ENCODE measurements around the gene RABAC1. TPM values are rescaled to one million over a fixed set of nuclear protein-coding genes. Genes with fewer than 3 reads are reported as not detected.

Gene RABAC1
- total RNA-seq, 2 experiments from 2014 or later = 96.0 to 102 TPM

DNA sequence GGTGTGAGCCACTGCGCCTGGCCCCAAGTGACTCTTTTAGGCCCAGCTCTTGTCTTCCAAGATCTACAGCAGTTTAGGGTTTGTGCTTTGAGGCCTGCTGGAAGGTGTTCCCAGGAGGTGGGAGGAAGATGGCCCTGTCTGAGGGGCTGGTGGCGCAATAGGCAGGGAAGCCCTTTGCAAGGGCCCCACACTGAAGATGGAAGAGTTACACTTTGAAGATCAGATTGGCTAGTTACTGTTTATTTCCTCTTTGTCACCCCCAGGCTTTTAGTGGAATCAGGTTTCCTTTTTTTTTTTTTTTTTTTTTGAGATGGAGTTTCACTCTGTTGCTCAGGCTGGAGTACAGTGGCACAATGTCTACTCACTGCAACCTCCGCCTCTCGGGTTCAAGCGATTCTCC lies 1.9 kb upstream of the RABAC1 start:
- peaks cover 6% of the 10 kb centered on the region for H3K36me3 ChIP-seq (ENCODE audit: insufficient read depth, low read length)
- H3K9me3 ChIP-seq (ENCODE audit: control insufficient read depth in 1 of 2, insufficient read depth in 1 of 2, low read length in 2 of 2) = no peaks in the 10 kb centered on the region
- Mint-ChIP-seq H3K36me3 (ENCODE audit: low read depth) (peaks cover 13% of the 10 kb centered on the region), H3K27me3 (no peaks in the 10 kb centered on the region), H3K27ac (no peak overlapping the region), H3K9me3 (no peaks in the 10 kb centered on the region), H3K4me3 (peak overlapping the region; percentile 62), H3K4me1 (ENCODE audit: low read depth) (peaks cover 23% of the 10 kb centered on the region)
- DNase-seq (no peak), ATAC-seq (ENCODE audit: poor library complexity) (no peak)
- intact Hi-C loops (cut with DNase I, micrococcal nuclease) = loop anchor here in 1 of 2 experiments (2.0 to 5.0 kb wide), 2 partner anchors 72 to 116 kb away; partner anchors contain the start of gene ZNF574
- ChIA-PET POLR2A (no interaction called here), CTCF (interaction anchor here (5.0 kb wide), 1 partner anchor 102 kb away, joined by 30 read pairs; the partner anchor contains the start of gene RPS19)
- H3K27ac ChIP-seq (ENCODE audit: low read depth in 1 of 2, low read length in 2 of 2) = no peak overlapping the region
- H3K4me1 ChIP-seq (ENCODE audit: insufficient read depth, low read length) = peaks cover 24% of the 10 kb centered on the region
- no peaks in the 10 kb centered on the region for H3K27me3 ChIP-seq (ENCODE audit: control insufficient read depth in 1 of 2, insufficient read depth in 2 of 2, low read length in 2 of 2)
- no peak overlapping the region for H3K4me3 ChIP-seq (ENCODE audit: low read length)
- TF ChIP-seq, protein P1, sequence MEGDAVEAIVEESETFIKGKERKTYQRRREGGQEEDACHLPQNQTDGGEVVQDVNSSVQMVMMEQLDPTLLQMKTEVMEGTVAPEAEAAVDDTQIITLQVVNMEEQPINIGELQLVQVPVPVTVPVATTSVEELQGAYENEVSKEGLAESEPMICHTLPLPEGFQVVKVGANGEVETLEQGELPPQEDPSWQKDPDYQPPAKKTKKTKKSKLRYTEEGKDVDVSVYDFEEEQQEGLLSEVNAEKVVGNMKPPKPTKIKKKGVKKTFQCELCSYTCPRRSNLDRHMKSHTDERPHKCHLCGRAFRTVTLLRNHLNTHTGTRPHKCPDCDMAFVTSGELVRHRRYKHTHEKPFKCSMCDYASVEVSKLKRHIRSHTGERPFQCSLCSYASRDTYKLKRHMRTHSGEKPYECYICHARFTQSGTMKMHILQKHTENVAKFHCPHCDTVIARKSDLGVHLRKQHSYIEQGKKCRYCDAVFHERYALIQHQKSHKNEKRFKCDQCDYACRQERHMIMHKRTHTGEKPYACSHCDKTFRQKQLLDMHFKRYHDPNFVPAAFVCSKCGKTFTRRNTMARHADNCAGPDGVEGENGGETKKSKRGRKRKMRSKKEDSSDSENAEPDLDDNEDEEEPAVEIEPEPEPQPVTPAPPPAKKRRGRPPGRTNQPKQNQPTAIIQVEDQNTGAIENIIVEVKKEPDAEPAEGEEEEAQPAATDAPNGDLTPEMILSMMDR (IDR thresholded peaks at IDR 0.05) = no peak

DNA sequence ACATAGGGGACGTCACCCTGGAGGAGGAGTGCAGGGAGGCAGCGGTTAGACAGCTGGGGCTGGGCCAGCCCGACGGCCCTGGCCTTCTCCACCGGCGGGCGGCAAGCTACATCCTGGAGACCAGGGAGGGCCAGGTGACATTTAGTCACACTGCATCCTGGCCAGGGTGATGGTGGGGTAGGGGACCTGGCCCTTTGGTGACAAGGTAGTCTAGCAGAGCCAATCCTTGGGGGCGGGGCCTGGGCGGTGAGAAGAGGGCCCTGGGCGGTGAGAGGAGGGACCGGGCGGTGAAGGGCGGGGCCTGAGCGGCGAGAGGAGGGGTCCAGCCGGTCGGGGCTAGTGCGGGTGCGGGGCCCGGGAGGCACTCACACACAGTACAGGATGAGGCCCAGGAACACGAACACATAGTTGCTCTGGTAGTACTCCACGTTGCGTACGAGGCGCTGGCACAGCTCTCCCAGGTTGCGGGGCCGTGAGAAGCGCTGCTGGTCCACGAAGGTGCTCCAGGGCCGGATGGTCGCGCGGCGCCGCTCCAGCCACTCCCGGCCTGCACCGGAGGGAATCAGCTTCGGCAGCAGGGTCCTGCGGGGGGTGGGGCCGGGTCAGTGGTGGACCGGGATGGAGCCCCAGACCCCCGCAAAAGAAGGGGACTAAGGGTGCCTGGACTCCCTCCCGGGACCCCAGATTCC lies 610 bp downstream of the RABAC1 start:
- POLR2A ChIA-PET = interaction anchor here (0.8 to 4.0 kb wide), 11 partner anchors 13 to 99 kb away, joined by 3 to 22 read pairs (median 5); partner anchors contain the start of gene RPS19
- H3K36me3 ChIP-seq (ENCODE audit: insufficient read depth, low read length) = peaks cover 11% of the 10 kb centered on the region
- no peaks in the 10 kb centered on the region for H3K27me3 ChIP-seq (ENCODE audit: control insufficient read depth in 1 of 2, insufficient read depth in 2 of 2, low read length in 2 of 2)
- DNase-seq (peak; percentile 66 to 91 (median 82)), ATAC-seq (ENCODE audit: poor library complexity) (peak; percentile 68)
- H3K4me3 Mint-ChIP-seq = peak overlapping the region; percentile 90
- H3K9me3 ChIP-seq (ENCODE audit: control insufficient read depth in 1 of 2, insufficient read depth in 1 of 2, low read length in 2 of 2) = no peaks in the 10 kb centered on the region
- CTCF ChIA-PET = interaction anchor here (0.9 to 5.0 kb wide), 12 partner anchors 13 to 165 kb away, joined by 3 to 30 read pairs (median 5); partner anchors contain the start of gene RPS19
- intact Hi-C loops (cut with DNase I, micrococcal nuclease) = loop anchor here (1.0 to 2.0 kb wide), 3 partner anchors 13 to 99 kb away; partner anchors contain the start of gene RPS19 (in 1 of the 2)
- H3K36me3 Mint-ChIP-seq (ENCODE audit: low read depth) = peaks cover 13% of the 10 kb centered on the region
- peak overlapping the region; percentile 78 for H3K27ac Mint-ChIP-seq
- H3K27ac ChIP-seq (ENCODE audit: low read depth in 1 of 2, low read length in 2 of 2) = peak overlapping the region; percentile 81 to 87
- peaks cover 23% of the 10 kb centered on the region for H3K4me1 Mint-ChIP-seq (ENCODE audit: low read depth)
- no peaks in the 10 kb centered on the region for H3K27me3 Mint-ChIP-seq
- H3K4me3 ChIP-seq (ENCODE audit: low read length) = peak overlapping the region; percentile 93
- no peaks in the 10 kb centered on the region for H3K9me3 Mint-ChIP-seq
- peaks cover 24% of the 10 kb centered on the region for H3K4me1 ChIP-seq (ENCODE audit: insufficient read depth, low read length)
- TF ChIP-seq, protein P1 (IDR thresholded peaks at IDR 0.05) = no peak

DNA sequence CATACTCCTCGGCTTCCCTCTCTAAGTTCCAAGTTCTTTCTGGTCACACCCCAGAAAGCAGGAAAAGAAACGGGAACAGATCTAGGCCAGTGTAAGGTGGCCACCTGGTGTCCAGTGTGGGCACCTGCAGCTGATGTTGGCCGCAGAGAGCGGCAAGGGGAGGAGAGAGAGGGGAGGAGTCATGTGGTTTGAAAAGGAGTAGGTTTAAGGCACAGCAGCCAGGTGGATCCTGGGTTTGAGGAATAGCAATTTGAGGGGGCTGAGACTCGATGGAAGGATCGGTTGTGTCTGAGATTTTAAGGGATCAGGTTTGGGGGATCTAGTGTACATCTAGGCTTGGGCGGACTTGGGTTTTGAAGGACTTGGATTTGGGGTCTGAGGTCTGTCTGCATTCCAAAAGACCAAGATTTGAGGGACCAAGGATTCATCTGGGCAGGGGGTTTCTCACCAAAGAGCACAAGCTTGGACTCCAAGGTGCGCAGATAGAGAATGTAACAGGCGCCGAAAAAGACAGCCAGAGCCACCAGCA lies 1.2 kb downstream of the RABAC1 start:
- Histone ChIP-seq H3K4me3 (ENCODE audit: low read length) (peak overlapping the region; percentile 93), H3K9me3 (ENCODE audit: control insufficient read depth in 1 of 2, insufficient read depth in 1 of 2, low read length in 2 of 2) (no peaks in the 10 kb centered on the region), H3K4me1 (ENCODE audit: insufficient read depth, low read length) (peaks cover 24% of the 10 kb centered on the region), H3K27me3 (ENCODE audit: control insufficient read depth in 1 of 2, insufficient read depth in 2 of 2, low read length in 2 of 2) (no peaks in the 10 kb centered on the region), H3K36me3 (ENCODE audit: insufficient read depth, low read length) (peaks cover 11% of the 10 kb centered on the region), H3K27ac (ENCODE audit: low read depth in 1 of 2, low read length in 2 of 2) (peak overlapping the region in 1 of 2 donors; percentile 81)
- Mint-ChIP-seq H3K4me1 (ENCODE audit: low read depth) (peaks cover 23% of the 10 kb centered on the region), H3K27ac (peak overlapping the region; percentile 78), H3K9me3 (no peaks in the 10 kb centered on the region), H3K4me3 (peak overlapping the region; percentile 90), H3K36me3 (ENCODE audit: low read depth) (peaks cover 13% of the 10 kb centered on the region), H3K27me3 (no peaks in the 10 kb centered on the region)
- intact Hi-C loops (cut with DNase I, micrococcal nuclease) = loop anchor here (1.0 to 2.0 kb wide), 2 partner anchors 97 to 99 kb away; partner anchors contain the start of gene RPS19 (in 1 of the 2)
- TF ChIP-seq, protein P1 (IDR thresholded peaks at IDR 0.05) = peak; percentile 33
- ATAC-seq (ENCODE audit: poor library complexity) (no peak), DNase-seq (peak in 6 of 14 experiments; percentile 26 to 78 (median 46))
- ChIA-PET CTCF (interaction anchor here (0.9 to 5.0 kb wide), 8 partner anchors 12 to 164 kb away, joined by 3 to 30 read pairs (median 6); partner anchors contain the start of gene RPS19), POLR2A (interaction anchor here (0.5 to 4.0 kb wide), 9 partner anchors 12 to 101 kb away, joined by 3 to 22 read pairs (median 11); partner anchors contain the start of gene RPS19)
